ENCODE measurements around the gene B3GNT5.

The B3GNT5 gene

DNA sequence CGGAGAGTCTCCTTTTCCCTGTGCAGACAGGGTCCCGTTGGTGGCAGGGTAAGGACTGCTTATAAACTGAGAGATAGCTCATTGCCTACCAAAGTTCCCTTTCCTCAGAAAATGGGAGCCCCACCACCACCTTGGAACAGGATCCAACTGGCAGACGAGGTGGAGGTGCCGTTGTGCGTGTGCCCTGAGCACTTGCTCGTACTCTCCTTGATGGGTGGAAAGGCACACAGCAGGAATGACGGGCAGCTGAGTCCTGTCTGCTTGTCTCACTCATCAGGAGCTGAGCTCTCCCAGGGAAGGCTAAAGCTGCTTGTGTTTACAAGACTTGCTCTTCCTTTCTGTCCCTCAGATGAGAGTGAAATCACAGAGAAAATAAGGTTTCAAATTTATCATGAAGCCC, 60.7 kb downstream of the B3GNT5 start (continued):
- TF ChIP-seq ZNF629 (tag by site-specific recombination; IDR thresholded peaks at IDR 0.05), result no peak
- TF ChIP-seq, protein P1, sequence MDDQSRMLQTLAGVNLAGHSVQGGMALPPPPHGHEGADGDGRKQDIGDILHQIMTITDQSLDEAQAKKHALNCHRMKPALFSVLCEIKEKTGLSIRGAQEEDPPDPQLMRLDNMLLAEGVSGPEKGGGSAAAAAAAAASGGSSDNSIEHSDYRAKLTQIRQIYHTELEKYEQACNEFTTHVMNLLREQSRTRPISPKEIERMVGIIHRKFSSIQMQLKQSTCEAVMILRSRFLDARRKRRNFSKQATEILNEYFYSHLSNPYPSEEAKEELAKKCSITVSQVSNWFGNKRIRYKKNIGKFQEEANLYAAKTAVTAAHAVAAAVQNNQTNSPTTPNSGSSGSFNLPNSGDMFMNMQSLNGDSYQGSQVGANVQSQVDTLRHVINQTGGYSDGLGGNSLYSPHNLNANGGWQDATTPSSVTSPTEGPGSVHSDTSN (CRISPR knock-in tag; IDR thresholded peaks at IDR 0.05), result no peak
- TF ChIP-seq IKZF3 (tag by site-specific recombination; IDR thresholded peaks at IDR 0.05), result no peak
- TF ChIP-seq, protein P2, sequence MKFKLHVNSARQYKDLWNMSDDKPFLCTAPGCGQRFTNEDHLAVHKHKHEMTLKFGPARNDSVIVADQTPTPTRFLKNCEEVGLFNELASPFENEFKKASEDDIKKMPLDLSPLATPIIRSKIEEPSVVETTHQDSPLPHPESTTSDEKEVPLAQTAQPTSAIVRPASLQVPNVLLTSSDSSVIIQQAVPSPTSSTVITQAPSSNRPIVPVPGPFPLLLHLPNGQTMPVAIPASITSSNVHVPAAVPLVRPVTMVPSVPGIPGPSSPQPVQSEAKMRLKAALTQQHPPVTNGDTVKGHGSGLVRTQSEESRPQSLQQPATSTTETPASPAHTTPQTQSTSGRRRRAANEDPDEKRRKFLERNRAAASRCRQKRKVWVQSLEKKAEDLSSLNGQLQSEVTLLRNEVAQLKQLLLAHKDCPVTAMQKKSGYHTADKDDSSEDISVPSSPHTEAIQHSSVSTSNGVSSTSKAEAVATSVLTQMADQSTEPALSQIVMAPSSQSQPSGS (tag by site-specific recombination; IDR thresholded peaks at IDR 0.05; ENCODE audit: low read depth), result no peak

DNA sequence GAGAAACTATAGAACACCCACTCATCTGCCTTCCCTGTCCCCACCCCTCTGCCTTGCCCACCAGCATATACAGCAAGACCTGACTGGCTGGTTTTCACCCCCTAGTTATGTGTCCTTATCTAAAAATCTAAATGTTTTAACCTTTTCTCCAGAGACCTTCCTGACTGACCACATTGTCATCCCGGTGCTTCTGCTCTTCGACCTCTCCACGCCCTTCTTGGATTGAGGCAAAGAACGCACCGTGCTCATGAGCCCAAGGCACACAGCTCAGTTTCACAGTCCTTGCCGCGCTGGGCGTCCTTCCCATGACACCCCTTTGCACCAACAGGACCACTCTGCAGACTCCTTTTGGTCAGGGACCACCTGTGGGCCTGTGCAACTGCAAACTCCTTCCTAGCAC, 62.7 kb downstream of the B3GNT5 start:
- ChIA-PET POLR2A (no interaction called here), CTCF (no interaction called here)
- TF ChIP-seq ZNF266 (tag by site-specific recombination; IDR thresholded peaks at IDR 0.05; ENCODE audit: low read depth) (no peak), ZNF214 (tag by site-specific recombination; IDR thresholded peaks at IDR 0.05; ENCODE audit: borderline replicate concordance) (no peak), ZBTB7A (tag by site-specific recombination; IDR thresholded peaks at IDR 0.05; ENCODE audit: low read depth) (no peak), ZNF664 (tag by site-specific recombination; IDR thresholded peaks at IDR 0.05) (no peak)
- TF ChIP-seq, protein P1 (CRISPR knock-in tag; IDR thresholded peaks at IDR 0.05), result no peak
- TF ChIP-seq, protein P3, sequence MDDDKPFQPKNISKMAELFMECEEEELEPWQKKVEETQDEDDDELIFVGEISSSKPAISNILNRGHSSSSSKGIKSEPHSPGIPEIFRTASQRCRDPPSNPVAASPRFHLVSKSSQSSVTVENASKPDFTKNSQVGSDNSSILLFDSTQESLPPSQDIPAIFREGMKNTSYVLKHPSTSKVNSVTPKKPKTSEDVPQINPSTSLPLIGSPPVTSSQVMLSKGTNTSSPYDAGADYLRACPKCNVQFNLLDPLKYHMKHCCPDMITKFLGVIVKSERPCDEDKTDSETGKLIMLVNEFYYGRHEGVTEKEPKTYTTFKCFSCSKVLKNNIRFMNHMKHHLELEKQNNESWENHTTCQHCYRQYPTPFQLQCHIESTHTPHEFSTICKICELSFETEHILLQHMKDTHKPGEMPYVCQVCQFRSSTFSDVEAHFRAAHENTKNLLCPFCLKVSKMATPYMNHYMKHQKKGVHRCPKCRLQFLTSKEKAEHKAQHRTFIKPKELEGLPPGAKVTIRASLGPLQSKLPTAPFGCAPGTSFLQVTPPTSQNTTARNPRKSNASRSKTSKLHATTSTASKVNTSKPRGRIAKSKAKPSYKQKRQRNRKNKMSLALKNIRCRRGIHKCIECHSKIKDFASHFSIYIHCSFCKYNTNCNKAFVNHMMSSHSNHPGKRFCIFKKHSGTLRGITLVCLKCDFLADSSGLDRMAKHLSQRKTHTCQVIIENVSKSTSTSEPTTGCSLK (tag by site-specific recombination; IDR thresholded peaks at IDR 0.05), result no peak
- Histone ChIP-seq H3K36me3 (ENCODE audit: control insufficient read depth in 2 of 2, insufficient read depth in 1 of 2, low read length in 2 of 2) (no peaks in the 10 kb centered on the region), H3K4me3 (ENCODE audit: low read depth, low read length) (no peak overlapping the region), H3K27ac (ENCODE audit: extremely low read depth, low read depth, low read length) (no peak overlapping the region), H3K4me1 (ENCODE audit: control insufficient read depth, insufficient read depth, low read length) (no peaks in the 10 kb centered on the region), H3K9me3 (ENCODE audit: control insufficient read depth, insufficient read depth, low read depth, low read length) (no peaks in the 10 kb centered on the region)

DNA sequence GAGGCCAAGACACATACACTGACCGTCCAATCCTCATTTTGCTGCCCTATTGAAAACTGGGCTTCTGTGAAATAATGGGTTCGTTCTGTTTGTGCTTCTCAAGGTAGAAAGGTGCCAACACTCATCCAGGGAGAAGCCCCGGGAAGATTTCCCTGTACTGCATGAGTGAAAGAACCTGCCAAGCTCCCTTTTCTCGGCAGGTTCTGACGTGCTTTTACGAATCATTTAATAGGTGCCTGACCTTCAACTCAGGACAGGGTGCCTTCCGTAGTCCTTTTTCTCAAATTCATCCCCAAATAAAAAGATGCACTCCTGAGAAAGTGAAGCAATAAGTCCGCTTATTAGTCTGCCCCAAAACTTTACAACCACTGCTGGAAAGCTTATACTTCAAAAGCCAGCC, 64.2 kb downstream of the B3GNT5 start:
- TF ChIP-seq ZNF707 (tag by site-specific recombination; IDR thresholded peaks at IDR 0.05), result no peak
- no peak for TF ChIP-seq ZNF354C (tag by site-specific recombination; IDR thresholded peaks at IDR 0.05; ENCODE audit: borderline replicate concordance, low read depth)
- TF ChIP-seq ZNF121 (tag by site-specific recombination; IDR thresholded peaks at IDR 0.05), result no peak
- no peak for TF ChIP-seq ZNF621 (tag by site-specific recombination; IDR thresholded peaks at IDR 0.05)
- no peak for TF ChIP-seq TCF7L2 (IDR thresholded peaks at IDR 0.05; ENCODE audit: borderline replicate concordance, low read depth, low read length)
- TF ChIP-seq KLF7 (tag by site-specific recombination; IDR thresholded peaks at IDR 0.05; ENCODE audit: borderline replicate concordance), result no peak
- TF ChIP-seq ZNF184 (tag by site-specific recombination; IDR thresholded peaks at IDR 0.05), result no peak
- TF ChIP-seq ZNF211 (tag by site-specific recombination; IDR thresholded peaks at IDR 0.05; ENCODE audit: low read depth), result no peak
- TF ChIP-seq ZNF175 (tag by site-specific recombination; IDR thresholded peaks at IDR 0.05), result no peak
- TF ChIP-seq ZNF658 (tag by site-specific recombination; IDR thresholded peaks at IDR 0.05), result no peak
- no peak for TF ChIP-seq ZNF350 (tag by site-specific recombination; IDR thresholded peaks at IDR 0.05)
- TF ChIP-seq ZNF292 (tag by site-specific recombination; IDR thresholded peaks at IDR 0.05; ENCODE audit: borderline replicate concordance, low read depth), result no peak
- no peak for TF ChIP-seq YY2 (tag by site-specific recombination; IDR thresholded peaks at IDR 0.05)
- TF ChIP-seq ZNF610 (tag by site-specific recombination; IDR thresholded peaks at IDR 0.05; ENCODE audit: borderline replicate concordance), result no peak
- TF ChIP-seq, protein P4, sequence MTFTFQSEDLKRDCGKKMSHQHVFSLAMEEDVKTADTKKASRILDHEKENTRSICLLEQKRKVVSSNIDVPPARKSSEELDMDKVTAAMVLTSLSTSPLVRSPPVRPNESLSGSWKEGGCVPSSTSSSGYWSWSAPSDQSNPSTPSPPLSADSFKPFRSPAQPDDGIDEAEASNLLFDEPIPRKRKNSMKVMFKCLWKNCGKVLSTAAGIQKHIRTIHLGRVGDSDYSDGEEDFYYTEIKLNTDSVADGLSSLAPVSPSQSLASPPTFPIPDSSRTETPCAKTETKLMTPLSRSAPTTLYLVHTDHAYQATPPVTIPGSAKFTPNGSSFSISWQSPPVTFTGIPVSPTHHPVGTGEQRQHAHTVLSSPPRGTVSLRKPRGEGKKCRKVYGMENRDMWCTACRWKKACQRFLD (tag by site-specific recombination; IDR thresholded peaks at IDR 0.05), result no peak
- TF ChIP-seq GLI4 (tag by site-specific recombination; IDR thresholded peaks at IDR 0.05), result no peak
- TF ChIP-seq ZNF768 (tag by site-specific recombination; IDR thresholded peaks at IDR 0.05), result no peak
- TF ChIP-seq HOXD13 (CRISPR knock-in tag; IDR thresholded peaks at IDR 0.05; ENCODE audit: borderline replicate concordance), result no peak
- Histone ChIP-seq H3K9me3 (ENCODE audit: control insufficient read depth, insufficient read depth, low read depth, low read length) (no peaks in the 10 kb centered on the region), H3K4me1 (ENCODE audit: control insufficient read depth, insufficient read depth, low read length) (no peaks in the 10 kb centered on the region), H3K36me3 (ENCODE audit: control insufficient read depth in 2 of 2, insufficient read depth in 1 of 2, low read length in 2 of 2) (no peaks in the 10 kb centered on the region), H3K27ac (ENCODE audit: extremely low read depth, low read depth, low read length) (no peak overlapping the region), H3K4me3 (ENCODE audit: low read depth, low read length) (no peak overlapping the region)
- POLR2A ChIA-PET, result no interaction called here
- CTCF ChIA-PET, result no interaction called here

All from HEK293 (cell line).